Activated B cell treated with CpG ODN at 0.5 μM for 24 hours (primary cell): ENCODE results near the gene ARHGAP24. TPM values are rescaled to one million over a fixed set of nuclear protein-coding genes. Genes with fewer than 3 reads are reported as not detected.
"Not testable (repeated sequence)": the region's sequence is repeated elsewhere in the genome, so short reads cannot be mapped to it uniquely, and the experiment has no call there.

Experiments
- ATAC-seq: fragments of 200-7000 bp; cut with Tn5 transposase; one replicate; pipeline ENCODE4 v1.10.0; 2021; ENCODE audit warnings: low read depth, mild to moderate bottlenecking, moderate library complexity
- CTCF ChIA-PET: fragments of 350-600 bp; sonication (Branson Sonifier 250); formaldehyde crosslinking; loops from one replicate; lab custom pipeline; 2021; ENCODE audit warnings: antibody characterized with exemption; lab: Charles Lee
- POLR2A ChIA-PET: fragments of 350-600 bp; sonication (Branson Sonifier 250); formaldehyde crosslinking; loops from one replicate; lab custom pipeline; 2021; ENCODE audit warnings: antibody characterized with exemption; lab: Charles Lee
- DNase-seq: peaks from one replicate; pipeline ENCODE4 v3.0.0; 2022
- H3K27ac Mint-ChIP-seq: one replicate; pipeline ENCODE4 v1.8.0; 2020; ENCODE audit warnings: mixed read lengths
- H3K27me3 Mint-ChIP-seq: one replicate; pipeline ENCODE4 v1.8.0; 2021; ENCODE audit warnings: mixed read lengths
- H3K36me3 Mint-ChIP-seq: one replicate; pipeline ENCODE4 v1.8.0; 2021; ENCODE audit warnings: low read depth, mixed read lengths
- H3K4me1 Mint-ChIP-seq: one replicate; pipeline ENCODE4 v1.8.0; 2021; ENCODE audit warnings: mixed read lengths
- H3K4me3 Mint-ChIP-seq: one replicate; pipeline ENCODE4 v1.8.0; 2020; ENCODE audit warnings: mild to moderate bottlenecking, mixed read lengths
- H3K9me3 Mint-ChIP-seq: one replicate; pipeline ENCODE4 v1.8.0; 2020; ENCODE audit warnings: mixed read lengths
- CTCF ChIP-seq: fragments of 200-600 bp; IDR thresholded peaks from one replicate; pipeline ENCODE4 v1.8.0; 2022; ENCODE audit warnings: antibody characterized with exemption, mild to moderate bottlenecking
- intact Hi-C: fragments of 100-400 bp; cut with micrococcal nuclease; formaldehyde crosslinking; loops from one replicate; pipeline ENCODE4 v1.15.1; 2024
- total RNA-seq: library from RNA; stranded (reverse); gene quantifications from 2 replicates; pipeline ENCODE4 v1.2.3, GENCODE V29; 2022

ARHGAP24 gene
- total RNA-seq, 1 donor from 2014 or later, result 231 TPM

- no peak overlapping the region for H3K4me3 Mint-ChIP-seq
- H3K27me3 Mint-ChIP-seq, result no peaks in the 10 kb centered on the region
- peaks cover 6% of the 10 kb centered on the region for H3K4me1 Mint-ChIP-seq
- peaks cover 3% of the 10 kb centered on the region for H3K9me3 Mint-ChIP-seq
- H3K36me3 Mint-ChIP-seq, result peaks cover 8% of the 10 kb centered on the region
- ChIA-PET CTCF (no interaction called here), POLR2A (no interaction called here)
- DNase-seq (no peak), ATAC-seq (no peak)
- TF ChIP-seq CTCF, result no peak
- intact Hi-C loops, result no loop called here
- no peak overlapping the region for H3K27ac Mint-ChIP-seq
These were observed 439.2 kb downstream of the ARHGAP24 start for GRCh38 chr4:85913931-85914694.

GRCh38 chr4:85915570-85915969 is 440.6 kb downstream of the ARHGAP24 start:
- intact Hi-C loops, H3K9me3 Mint-ChIP-seq, H3K36me3 Mint-ChIP-seq, H3K27ac Mint-ChIP-seq, H3K4me1 Mint-ChIP-seq, H3K27me3 Mint-ChIP-seq, POLR2A ChIA-PET, H3K4me3 Mint-ChIP-seq, ATAC-seq, DNase-seq, CTCF ChIA-PET: not testable (repeated sequence)

GRCh38 chr4:85919200-85919887 is 444.4 kb downstream of the ARHGAP24 start:
- DNase-seq (no peak), ATAC-seq (no peak)
- intact Hi-C loops, result no loop called here
- H3K27ac Mint-ChIP-seq, result no peak overlapping the region
- peaks cover 20% of the 10 kb centered on the region for H3K36me3 Mint-ChIP-seq
- ChIA-PET CTCF (no interaction called here), POLR2A (no interaction called here)
- peaks cover 3% of the 10 kb centered on the region for H3K9me3 Mint-ChIP-seq
- H3K4me3 Mint-ChIP-seq, result no peak overlapping the region
- no peaks in the 10 kb centered on the region for H3K27me3 Mint-ChIP-seq
- peaks cover 6% of the 10 kb centered on the region for H3K4me1 Mint-ChIP-seq
- TF ChIP-seq CTCF, result no peak

- DNase-seq (no peak), ATAC-seq (no peak)
- Mint-ChIP-seq H3K36me3 (peaks cover 23% of the 10 kb centered on the region), H3K27me3 (no peaks in the 10 kb centered on the region), H3K4me3 (no peak overlapping the region), H3K9me3 (no peaks in the 10 kb centered on the region), H3K27ac (no peak overlapping the region), H3K4me1 (peaks cover 36% of the 10 kb centered on the region)
- POLR2A ChIA-PET, result no interaction called here
- TF ChIP-seq CTCF, result no peak
- intact Hi-C loops, result no loop called here
- CTCF ChIA-PET, result no interaction called here
These were observed 450.1 kb downstream of the ARHGAP24 start for GRCh38 chr4:85925071-85925470.

GRCh38 chr4:85928775-85929591 is 454.0 kb downstream of the ARHGAP24 start:
- intact Hi-C loops, result no loop called here
- Mint-ChIP-seq H3K4me1 (peaks cover 38% of the 10 kb centered on the region), H3K27ac (peak overlapping the region; percentile 37), H3K27me3 (no peaks in the 10 kb centered on the region), H3K9me3 (no peaks in the 10 kb centered on the region), H3K36me3 (peaks cover 18% of the 10 kb centered on the region), H3K4me3 (no peak overlapping the region)
- ATAC-seq (peak; percentile 28), DNase-seq (no peak)
- POLR2A ChIA-PET, result no interaction called here
- CTCF ChIA-PET, result no interaction called here
- no peak for TF ChIP-seq CTCF
